DMS153 treated with DMSO at 0.1 percent for 48 hours (cell line): ENCODE results near the gene ANKS1A.

Source experiments
- DNase-seq: peaks from one replicate; lab custom pipeline; 2025; ENCODE audit not compliant: unreplicated experiment; lab: John Stamatoyannopoulos, UW

Gene ANKS1A

DNA sequence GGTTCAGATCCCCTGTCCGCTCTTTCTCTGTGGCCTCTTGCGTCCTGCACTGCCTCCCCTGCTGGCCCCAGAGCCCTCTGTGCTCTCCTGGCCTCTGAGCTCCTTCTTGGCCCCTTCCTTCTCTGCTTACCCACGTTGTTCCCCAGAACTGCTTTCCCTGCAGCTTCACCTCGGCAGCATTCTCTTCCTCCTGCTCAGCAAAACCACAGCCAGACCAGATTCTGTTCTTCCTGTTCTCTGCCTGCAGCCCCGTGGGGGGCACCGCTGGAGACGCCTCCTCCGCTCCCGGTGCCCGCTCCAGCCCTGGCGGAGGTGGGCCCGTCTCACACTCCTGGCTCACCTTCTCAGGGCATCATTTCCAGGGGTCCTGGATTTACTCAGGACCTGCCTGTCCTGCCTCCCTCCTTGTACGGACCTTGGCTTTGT, 192.4 kb downstream of the ANKS1A start:
- DNase-seq, result no peak

- no peak for DNase-seq
These were observed 193.1 kb downstream of the ANKS1A start for GRCh38 chr6:35082046-35082732.

GRCh38 chr6:35082733-35083403, 193.8 kb downstream of the ANKS1A start:
- DNase-seq, result no peak

- no peak for DNase-seq
These were observed 194.5 kb downstream of the ANKS1A start for GRCh38 chr6:35083507-35083906.

DNA sequence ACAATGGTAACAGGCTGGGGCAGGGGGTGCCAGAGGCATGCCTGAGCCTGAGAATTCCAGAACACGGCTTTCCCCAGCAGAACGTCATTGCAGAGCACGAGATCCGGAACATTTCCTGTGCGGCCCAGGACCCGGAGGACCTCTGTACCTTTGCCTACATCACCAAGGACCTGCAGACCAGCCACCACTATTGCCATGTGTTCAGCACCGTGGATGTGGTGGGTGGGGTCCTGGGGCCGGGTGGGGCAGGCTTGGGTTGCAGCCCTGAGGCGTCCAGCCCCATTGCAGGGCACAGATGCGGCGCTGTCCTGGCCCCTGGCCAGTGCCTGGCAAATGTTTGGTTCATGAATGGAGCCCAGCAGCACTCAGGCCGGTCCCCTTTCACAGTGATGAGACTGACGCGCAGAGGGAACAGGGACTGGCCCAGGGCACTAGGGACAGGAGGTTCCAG, 195.0 kb downstream of the ANKS1A start:
- no peak for DNase-seq

- no peak for DNase-seq
These were observed 195.6 kb downstream of the ANKS1A start for GRCh38 chr6:35084511-35085203.

DNA sequence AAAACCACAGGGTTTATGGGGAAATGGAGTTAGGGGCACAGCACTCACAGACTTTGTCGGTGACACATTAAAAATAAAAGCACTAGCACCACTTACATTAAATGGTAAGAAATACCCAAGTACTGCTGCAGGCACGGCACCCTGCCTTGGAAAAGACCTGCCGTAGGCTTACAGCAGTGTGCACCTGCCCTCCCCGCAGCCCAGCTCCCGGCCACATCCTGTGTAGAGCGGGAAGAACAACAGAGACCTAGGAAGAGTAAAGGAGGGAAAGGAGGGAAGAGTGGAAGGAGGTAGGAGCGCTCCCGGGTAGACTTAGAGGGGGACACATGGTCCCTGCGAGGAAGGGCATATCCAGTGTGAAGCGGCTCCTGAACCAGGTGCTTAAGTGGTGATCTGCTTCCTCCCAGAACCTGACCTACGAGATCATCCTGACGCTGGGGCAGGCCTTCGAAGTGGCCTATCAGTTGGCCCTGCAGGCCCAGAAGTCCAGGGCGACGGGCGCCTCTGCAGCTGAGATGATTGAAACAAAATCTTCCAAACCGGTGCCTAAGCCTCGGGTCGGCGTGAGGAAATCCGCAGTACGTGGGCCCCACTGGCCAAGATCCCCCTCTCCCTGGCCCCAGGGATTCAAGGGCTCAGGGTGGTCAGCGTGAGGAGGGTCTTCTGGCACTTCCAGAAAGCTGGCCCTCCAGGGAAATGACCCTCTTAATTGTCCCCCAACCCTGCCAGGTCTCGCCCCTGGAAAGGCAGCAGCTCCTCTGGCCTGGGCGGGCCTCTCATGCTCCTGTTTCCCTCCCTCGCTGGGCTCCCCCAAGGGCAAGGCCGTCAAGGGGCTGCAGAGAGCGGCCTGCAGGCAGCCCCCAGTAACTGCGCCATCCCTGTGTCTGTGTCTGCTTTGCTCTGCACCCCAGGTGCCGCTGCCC, 196.6 kb downstream of the ANKS1A start:
- DNase-seq, result no peak

GRCh38 chr6:35086282-35086632, 197.2 kb downstream of the ANKS1A start:
- no peak for DNase-seq

GRCh38 chr6:35086636-35087360, 197.7 kb downstream of the ANKS1A start:
- DNase-seq, result no peak

- DNase-seq, result no peak
These were observed 198.6 kb downstream of the ANKS1A start for GRCh38 chr6:35087361-35088280.

DNA sequence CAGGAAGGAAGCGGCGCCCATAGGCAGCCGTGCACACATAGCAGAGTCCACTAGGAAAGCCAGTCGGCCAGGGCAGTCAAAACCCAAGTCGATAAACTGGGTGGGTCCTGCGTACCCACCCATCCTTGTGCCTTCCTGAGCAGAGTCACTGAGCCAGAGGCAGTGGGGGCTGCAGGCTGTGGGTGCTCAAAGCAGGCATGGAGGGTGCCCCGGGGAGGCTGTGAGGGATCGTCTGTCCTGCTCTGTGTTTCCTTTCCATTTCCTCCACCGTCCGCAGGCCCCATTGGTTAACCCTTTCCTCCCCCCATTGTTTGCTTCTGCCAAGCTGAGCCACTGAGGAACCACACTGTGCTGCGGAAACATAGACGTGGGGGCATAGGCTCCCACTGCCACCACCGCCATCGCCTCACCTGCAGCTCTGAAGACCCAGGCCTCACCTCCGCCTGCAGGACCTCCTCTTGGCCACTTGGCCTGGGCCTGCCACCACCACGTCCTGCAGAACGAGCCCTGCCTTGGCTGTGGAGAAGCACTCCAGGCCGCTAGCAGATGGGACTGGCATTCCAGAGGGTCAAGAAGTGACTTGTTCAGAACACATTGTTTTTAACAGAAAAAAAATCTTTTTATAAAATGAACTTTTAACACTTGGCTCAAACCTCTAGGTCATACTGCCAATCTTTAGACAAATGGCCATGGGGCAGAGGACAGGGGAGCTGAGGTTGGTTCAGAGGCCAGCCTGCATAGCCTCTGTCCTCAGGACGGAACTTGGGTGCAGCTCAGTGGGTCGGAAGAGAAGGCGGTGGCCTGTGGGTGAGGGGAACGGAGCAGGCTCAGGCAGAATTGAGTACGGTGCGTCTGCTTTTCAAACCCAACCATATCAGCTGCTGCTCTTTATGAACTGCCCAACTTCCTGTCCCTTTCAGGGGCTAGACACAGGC, 199.5 kb downstream of the ANKS1A start:
- DNase-seq, result no peak

DNA sequence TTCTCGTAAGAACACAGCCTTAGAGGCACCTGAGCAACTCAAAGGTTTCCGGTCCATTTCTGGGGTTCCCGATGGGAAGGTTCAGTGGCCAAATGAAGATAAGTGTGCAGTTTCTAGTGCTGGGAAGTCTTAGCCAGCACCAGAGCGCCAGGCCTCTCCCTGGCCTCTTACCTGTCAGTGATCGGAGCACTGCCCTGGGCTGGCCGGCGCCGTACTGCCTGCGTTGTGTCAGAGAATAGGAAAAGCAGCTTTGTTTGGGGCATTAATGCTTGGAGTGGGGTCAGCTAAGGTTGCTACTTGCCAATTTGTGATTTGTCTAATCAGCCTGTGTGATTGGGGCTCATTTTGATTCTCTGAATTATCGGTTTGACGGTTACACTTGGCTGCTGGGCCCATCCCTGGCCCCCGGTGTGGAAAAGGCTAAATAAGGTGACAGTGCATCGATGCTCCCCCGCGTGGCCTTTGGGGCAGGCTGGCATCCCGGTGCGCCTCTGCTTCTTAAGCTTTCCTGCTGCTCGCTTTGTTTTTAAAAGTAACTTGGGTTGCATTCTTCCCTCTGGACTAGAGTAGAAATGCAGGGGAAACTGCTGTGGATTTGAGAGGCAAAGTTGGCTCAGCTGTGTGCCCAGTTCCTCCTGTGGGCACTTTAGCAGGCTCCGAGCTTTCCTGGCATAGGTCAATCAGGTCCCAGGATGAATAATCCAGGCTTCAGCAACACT, 200.3 kb downstream of the ANKS1A start:
- DNase-seq, result no peak

GRCh38 chr6:35089935-35090505, 201.0 kb downstream of the ANKS1A start:
- no peak for DNase-seq

GRCh38 chr6:35090734-35091133, 201.7 kb downstream of the ANKS1A start:
- no peak for DNase-seq

GRCh38 chr6:35091346-35092083, 202.5 kb downstream of the ANKS1A start:
- DNase-seq, result no peak

GRCh38 chr6:35092362-35093117, 203.5 kb downstream of the ANKS1A start:
- DNase-seq, result no peak
